Neural cell (in vitro differentiated cells): Measurements from ENCODE around the gene ZNF831. TPM values are rescaled to one million over a fixed set of nuclear protein-coding genes. Genes with fewer than 3 reads are reported as not detected.

ENCODE experiments used
- H2AFZ ChIP-seq: fragments of 200-600, 300-800 bp; sonication (generic), shearing (Covaris generic); 2 replicates; pipeline ENCODE4 v1.6.0; 2014; ENCODE audit warnings: low read depth, mild to moderate bottlenecking, antibody characterized with exemption, low read length, moderate library complexity
- H3F3A ChIP-seq: fragments of 200-600 bp; shearing (Covaris generic); 2 replicates; pipeline ENCODE4 v1.6.1; 2016; ENCODE audit warnings: mild to moderate bottlenecking, moderate library complexity, mixed read lengths, antibody characterized with exemption, low read length; ENCODE audit not compliant: insufficient read depth, poor library complexity, severe bottlenecking
- H3K27ac ChIP-seq: fragments of 200-600, 300-800 bp; sonication (generic), shearing (Covaris generic); 2 replicates; pipeline ENCODE4 v1.5.1; 2014; ENCODE audit warnings: mild to moderate bottlenecking, low read length, moderate library complexity
- H3K27me3 ChIP-seq: fragments of 300-800, 200-600 bp; sonication (generic), shearing (Covaris generic); 2 replicates; pipeline ENCODE4 v1.6.0; 2014; ENCODE audit warnings: mild to moderate bottlenecking, low read depth, low read length, moderate library complexity; ENCODE audit not compliant: insufficient read depth
- H3K36me3 ChIP-seq: fragments of 300-800, 200-600 bp; sonication (generic), shearing (Covaris generic); 2 replicates; pipeline ENCODE4 v1.5.1; 2014; ENCODE audit warnings: mild to moderate bottlenecking, antibody characterized with exemption, low read length, moderate library complexity; ENCODE audit not compliant: insufficient read depth
- H3K4me2 ChIP-seq: fragments of 300-800, 200-600 bp; sonication (generic), shearing (Covaris generic); 2 replicates; pipeline ENCODE4 v1.6.0; 2014; ENCODE audit warnings: mild to moderate bottlenecking, low read length
- H3K4me3 ChIP-seq: fragments of 300-800, 200-600 bp; sonication (generic), shearing (Covaris generic); 2 replicates; pipeline ENCODE4 v1.5.1; 2014; ENCODE audit warnings: mild to moderate bottlenecking, low read length, moderate library complexity
- H3K79me2 ChIP-seq: fragments of 200-600 bp; shearing (Covaris generic); replicated peaks from 2 replicates; pipeline ENCODE4 v1.6.0; 2014; ENCODE audit warnings: mild to moderate bottlenecking, low read length, moderate library complexity; ENCODE audit not compliant: insufficient read depth
- H3K9ac ChIP-seq: fragments of 300-800, 200-600 bp; sonication (generic), shearing (Covaris generic); 2 replicates; pipeline ENCODE4 v1.6.1; 2016; ENCODE audit warnings: mild to moderate bottlenecking, low read length, mixed read lengths
- H3K9me2 ChIP-seq: fragments of 200-600 bp; shearing (Covaris generic); 2 replicates; pipeline ENCODE4 v1.6.1; 2016; ENCODE audit warnings: mild to moderate bottlenecking, low read length, mixed read lengths; ENCODE audit not compliant: insufficient read depth
- H3K9me3 ChIP-seq: fragments of 200-600, 300-800 bp; sonication (generic), shearing (Covaris generic); 2 replicates; pipeline ENCODE4 v1.6.1; 2016; ENCODE audit warnings: mild to moderate bottlenecking, mixed run types, low read length, moderate library complexity, mixed read lengths
- H4K20me1 ChIP-seq: fragments of 200-600 bp; shearing (Covaris generic); 2 replicates; pipeline ENCODE4 v1.6.1; 2016; ENCODE audit warnings: mild to moderate bottlenecking, mixed run types; ENCODE audit not compliant: insufficient read depth
- EP300 ChIP-seq: fragments of 450-650 bp; conservative IDR thresholded peaks from 2 replicates; pipeline ENCODE4 v1.6.1; 2014; ENCODE audit warnings: antibody characterized with exemption, mild to moderate bottlenecking, moderate library complexity; ENCODE audit not compliant: poor library complexity, severe bottlenecking
- EZH2 ChIP-seq: fragments of 200-600, 300-800 bp; shearing (Covaris generic), sonication (generic); IDR thresholded peaks from 2 replicates; pipeline ENCODE4 v1.6.1; 2014; ENCODE audit warnings: antibody characterized with exemption, low read length, borderline replicate concordance, mild to moderate bottlenecking; ENCODE audit not compliant: insufficient read depth, poor library complexity, severe bottlenecking
- MXI1 ChIP-seq: fragments of 450-650 bp; conservative IDR thresholded peaks from 2 replicates; pipeline ENCODE4 v1.6.1; 2014; ENCODE audit warnings: antibody characterized with exemption, mild to moderate bottlenecking; ENCODE audit not compliant: poor library complexity, severe bottlenecking
- POLR2AphosphoS5 ChIP-seq: IDR thresholded peaks from 2 replicates; pipeline ENCODE4 v1.6.1; 2012
- RAD21 ChIP-seq: fragments of 450-650 bp; conservative IDR thresholded peaks from 2 replicates; pipeline ENCODE4 v1.6.1; 2014; ENCODE audit warnings: antibody characterized with exemption, mild to moderate bottlenecking, moderate library complexity
- REST ChIP-seq: IDR thresholded peaks from 2 replicates; pipeline ENCODE4 v1.6.1; 2012; ENCODE audit warnings: borderline replicate concordance
- SMC3 ChIP-seq: fragments of 450-650 bp; conservative IDR thresholded peaks from 2 replicates; pipeline ENCODE4 v1.6.1; 2014; ENCODE audit warnings: antibody characterized with exemption, mild to moderate bottlenecking, moderate library complexity; ENCODE audit not compliant: poor library complexity
- TAF1 ChIP-seq: IDR thresholded peaks from 2 replicates; pipeline ENCODE4 v1.6.1; 2012; ENCODE audit warnings: low read depth
- polyA plus RNA-seq: library from polyadenylated mRNA; depleted of rRNA; stranded (reverse); fragments of >200 nt; gene quantifications from 2 replicates; pipeline ENCODE4 v1.2.3, GENCODE V29; 2014
- TF ChIP-seq, protein P1 (sequence below): fragments of 450-650 bp; IDR thresholded peaks from 2 replicates; pipeline ENCODE4 v1.5.1; 2014; ENCODE audit warnings: antibody characterized with exemption, mild to moderate bottlenecking, moderate library complexity; ENCODE audit not compliant: poor library complexity, severe bottlenecking

ZNF831 gene
- polyA plus RNA-seq, 1 donor from 2014 or later = not detected

DNA sequence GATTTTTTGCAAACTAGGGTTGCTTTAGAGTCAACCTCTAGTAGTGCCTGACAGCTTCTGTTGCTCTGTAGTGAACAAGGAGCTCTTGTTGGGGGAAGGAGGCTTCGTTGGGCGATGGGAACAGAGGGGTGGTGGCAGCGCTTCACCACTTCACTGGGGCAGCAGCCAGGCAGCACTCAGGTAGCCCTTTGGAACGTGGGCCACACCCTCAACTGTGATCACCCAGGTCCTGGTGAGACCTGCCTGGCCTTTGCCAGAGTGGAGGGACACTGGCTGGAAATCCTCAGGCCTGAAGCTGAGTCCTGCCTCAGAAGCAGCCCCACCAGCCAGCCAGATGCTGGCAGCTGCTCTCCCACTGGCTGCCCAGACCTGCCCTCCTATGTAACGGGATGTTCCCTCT lies 126.4 kb downstream of the ZNF831 start:
- H3K36me3 ChIP-seq = no peaks in the 10 kb centered on the region
- no peaks in the 10 kb centered on the region for H3K79me2 ChIP-seq
- no peaks in the 10 kb centered on the region for H3K9me2 ChIP-seq
- H3K27me3 ChIP-seq = no peaks in the 10 kb centered on the region
- H4K20me1 ChIP-seq = no peaks in the 10 kb centered on the region
- no peaks in the 10 kb centered on the region for H3K9me3 ChIP-seq
- no peaks in the 10 kb centered on the region for H3F3A ChIP-seq
- H3K27ac ChIP-seq = no peak overlapping the region
- TF ChIP-seq POLR2AphosphoS5 (no peak), REST (no peak), SMC3 (no peak), EP300 (no peak), RAD21 (no peak), TAF1 (no peak), EZH2 (no peak), MXI1 (no peak)
- TF ChIP-seq, protein P1, sequence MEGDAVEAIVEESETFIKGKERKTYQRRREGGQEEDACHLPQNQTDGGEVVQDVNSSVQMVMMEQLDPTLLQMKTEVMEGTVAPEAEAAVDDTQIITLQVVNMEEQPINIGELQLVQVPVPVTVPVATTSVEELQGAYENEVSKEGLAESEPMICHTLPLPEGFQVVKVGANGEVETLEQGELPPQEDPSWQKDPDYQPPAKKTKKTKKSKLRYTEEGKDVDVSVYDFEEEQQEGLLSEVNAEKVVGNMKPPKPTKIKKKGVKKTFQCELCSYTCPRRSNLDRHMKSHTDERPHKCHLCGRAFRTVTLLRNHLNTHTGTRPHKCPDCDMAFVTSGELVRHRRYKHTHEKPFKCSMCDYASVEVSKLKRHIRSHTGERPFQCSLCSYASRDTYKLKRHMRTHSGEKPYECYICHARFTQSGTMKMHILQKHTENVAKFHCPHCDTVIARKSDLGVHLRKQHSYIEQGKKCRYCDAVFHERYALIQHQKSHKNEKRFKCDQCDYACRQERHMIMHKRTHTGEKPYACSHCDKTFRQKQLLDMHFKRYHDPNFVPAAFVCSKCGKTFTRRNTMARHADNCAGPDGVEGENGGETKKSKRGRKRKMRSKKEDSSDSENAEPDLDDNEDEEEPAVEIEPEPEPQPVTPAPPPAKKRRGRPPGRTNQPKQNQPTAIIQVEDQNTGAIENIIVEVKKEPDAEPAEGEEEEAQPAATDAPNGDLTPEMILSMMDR = no peak
- no peak overlapping the region for H3K9ac ChIP-seq
- H3K4me3 ChIP-seq = no peak overlapping the region
- H2AFZ ChIP-seq = no peak overlapping the region
- H3K4me2 ChIP-seq = no peak overlapping the region

DNA sequence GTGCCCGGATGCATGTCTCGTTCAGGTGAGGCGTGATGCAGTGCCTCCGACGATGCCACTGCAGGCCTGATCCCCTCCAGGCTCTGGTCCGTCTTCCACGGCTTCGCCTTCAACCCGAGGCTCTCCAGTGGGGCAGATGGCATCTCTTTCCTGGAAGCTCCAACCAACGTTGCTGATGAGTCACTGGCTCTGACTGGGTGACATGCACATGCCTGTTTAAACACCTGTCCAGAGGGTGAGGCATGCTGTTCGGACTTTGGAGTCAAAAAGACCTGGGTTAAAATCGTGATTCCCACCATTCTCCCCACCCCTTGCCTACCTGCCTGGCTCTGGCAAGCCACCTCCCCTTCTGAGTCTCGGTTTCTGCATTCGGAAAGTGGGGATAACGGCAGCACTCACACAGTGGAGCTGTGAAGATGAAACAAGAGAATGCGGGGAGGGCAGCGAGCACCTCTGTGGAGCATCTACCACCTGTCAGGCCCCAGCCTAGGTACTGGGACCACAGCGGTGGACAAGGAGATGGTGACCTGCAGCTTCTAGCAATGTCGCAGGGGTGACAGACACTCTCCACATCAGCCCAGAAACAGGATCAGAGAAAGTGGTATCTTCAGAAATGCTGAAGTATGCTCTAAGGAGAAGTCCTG lies 128.2 kb downstream of the ZNF831 start:
- Histone ChIP-seq H2AFZ (no peak overlapping the region), H3K36me3 (no peaks in the 10 kb centered on the region), H3K27ac (no peak overlapping the region), H3K4me2 (no peak overlapping the region), H4K20me1 (no peaks in the 10 kb centered on the region), H3K9ac (no peak overlapping the region), H3F3A (no peaks in the 10 kb centered on the region), H3K27me3 (no peaks in the 10 kb centered on the region), H3K9me2 (no peaks in the 10 kb centered on the region), H3K4me3 (no peak overlapping the region), H3K79me2 (no peaks in the 10 kb centered on the region), H3K9me3 (no peaks in the 10 kb centered on the region)
- TF ChIP-seq, protein P1 = no peak
- TF ChIP-seq REST (no peak), SMC3 (no peak), EP300 (no peak), POLR2AphosphoS5 (no peak), TAF1 (no peak), RAD21 (no peak), EZH2 (no peak), MXI1 (no peak)
